H1 (cell line): ENCODE results near the gene UBE4B. TPM values are rescaled to one million over a fixed set of nuclear protein-coding genes. Genes with fewer than 3 reads are reported as not detected.

Experiments
- CTCF ChIA-PET: fragments of 300-600 bp; sonication (Branson Sonifier 250); formaldehyde crosslinking; loops from one replicate; lab custom pipeline; 2021; ENCODE audit not compliant: partially characterized antibody; lab: Charles Lee
- POLR2A ChIA-PET: fragments of 300-600 bp; sonication (Branson Sonifier 250); formaldehyde crosslinking; loops from one replicate; lab custom pipeline; 2021; ENCODE audit warnings: inconsistent platforms; ENCODE audit not compliant: partially characterized antibody; lab: Charles Lee
- DNase-seq, 2 experiments: peaks; one replicate each; pipeline versions ENCODE4 v3.0.0 to v3.0.0-alpha.2; 2010 to 2022; ENCODE audit warnings: low spot score in 2 of 2, low read depth in 1 of 2, mixed read lengths in 1 of 2
- FAIRE-seq: peaks from 2 replicates; lab custom pipeline; 2011; peaks lifted over from hg19 to GRCh38; lab: Jason Lieb, UNC
- H2AFZ ChIP-seq: 2 replicates; pipeline ENCODE4 v1.8.1; 2012; ENCODE audit warnings: low read length, inconsistent platforms
- H2AK5ac ChIP-seq: 2 replicates; pipeline ENCODE4 v1.6.1; 2013; ENCODE audit warnings: low read depth, low read length
- H2BK120ac ChIP-seq: replicated peaks from 2 replicates; pipeline ENCODE3; 2013; ENCODE audit warnings: low read depth, low read length, inconsistent platforms
- H2BK12ac ChIP-seq: 2 replicates; pipeline ENCODE4 v1.6.1; 2013; ENCODE audit warnings: low read depth, low read length
- H2BK15ac ChIP-seq: 2 replicates; pipeline ENCODE4 v1.6.1; 2013; ENCODE audit warnings: low read length
- H2BK20ac ChIP-seq: 2 replicates; pipeline ENCODE4 v1.6.1; 2013; ENCODE audit warnings: low read length
- H2BK5ac ChIP-seq: 2 replicates; pipeline ENCODE4 v1.6.1; 2013; ENCODE audit warnings: low read depth, low read length
- H3K14ac ChIP-seq: 2 replicates; pipeline ENCODE4 v1.6.1; 2013; ENCODE audit warnings: inconsistent platforms; ENCODE audit not compliant: insufficient read length
- H3K18ac ChIP-seq: 2 replicates; pipeline ENCODE4 v1.6.1; 2013; ENCODE audit warnings: low read length; ENCODE audit errors: extremely low read depth
- H3K23ac ChIP-seq: 2 replicates; pipeline ENCODE4 v1.6.1; 2013; ENCODE audit warnings: inconsistent platforms; ENCODE audit not compliant: insufficient read length
- H3K23me2 ChIP-seq: 2 replicates; pipeline ENCODE4 v1.6.1; 2013; ENCODE audit warnings: low read depth, low read length
- H3K27ac ChIP-seq: 2 replicates; pipeline ENCODE4 v1.6.1; 2011; ENCODE audit warnings: low read depth, low read length, inconsistent platforms
- H3K27me3 ChIP-seq, 4 experiments: replicated peaks in 1 of 4; 1 replicate in 1 of 4; 2 replicates in 3 of 4; pipeline versions ENCODE4 v1.6.1 to v1.8.1; 2011 to 2013; ENCODE audit warnings: low read length in 3 of 4, mild to moderate bottlenecking in 3 of 4, inconsistent platforms in 2 of 4, mixed read lengths in 2 of 4, moderate library complexity in 1 of 4; ENCODE audit not compliant: control insufficient read depth in 3 of 4, insufficient read depth in 3 of 4; ENCODE audit errors: extremely low read depth in 1 of 4
- H3K36me3 ChIP-seq, 4 experiments: 2 replicates each; pipeline versions ENCODE4 v1.6.1 to v1.8.1; 2011 to 2013; ENCODE audit warnings: mild to moderate bottlenecking in 4 of 4, low read length in 3 of 4, moderate library complexity in 2 of 4, control low read depth in 1 of 4, inconsistent platforms in 1 of 4; ENCODE audit not compliant: insufficient read depth in 4 of 4, control insufficient read depth in 2 of 4
- H3K4ac ChIP-seq: replicated peaks from 2 replicates; pipeline ENCODE3; 2013; ENCODE audit warnings: low read length, low read depth, mixed read lengths, inconsistent platforms; ENCODE audit not compliant: insufficient read length
- H3K4me1 ChIP-seq, 4 experiments: replicated peaks in 1 of 4; 1 replicate in 1 of 4; 2 replicates in 3 of 4; pipeline versions ENCODE4 v1.6.1 to v1.8.1; 2011 to 2013; ENCODE audit warnings: low read length in 3 of 4, inconsistent platforms in 2 of 4, mixed read lengths in 1 of 4; ENCODE audit not compliant: insufficient read depth in 4 of 4, control insufficient read depth in 3 of 4
- H3K4me2 ChIP-seq, 2 experiments: 2 replicates each; pipeline versions ENCODE4 v1.6.1 to v1.8.1; 2011 to 2013; ENCODE audit warnings: low read depth in 2 of 2, low read length in 2 of 2, control low read depth in 1 of 2, inconsistent platforms in 1 of 2, mild to moderate bottlenecking in 1 of 2; ENCODE audit not compliant: insufficient read depth in 1 of 2
- H3K4me3 ChIP-seq, 4 experiments: fragments of 200-600, 300-600 bp in 1 of 4; sonication (generic), shearing (Covaris generic), sonication (Bioruptor Twin) in 1 of 4; 2 replicates each; pipeline versions ENCODE4 v1.5.1 to v1.8.1; 2011 to 2016; ENCODE audit warnings: low read length in 4 of 4, low read depth in 3 of 4, control low read depth in 2 of 4, inconsistent platforms in 2 of 4, mild to moderate bottlenecking in 2 of 4, mixed read lengths in 1 of 4, moderate library complexity in 1 of 4; ENCODE audit not compliant: insufficient read depth in 2 of 4; ENCODE audit errors: extremely low read depth in 1 of 4
- H3K56ac ChIP-seq: replicated peaks from 2 replicates; pipeline ENCODE3; 2013; ENCODE audit warnings: low read depth, mild to moderate bottlenecking, mixed read lengths, low read length, inconsistent platforms; ENCODE audit not compliant: insufficient read length
- H3K79me1 ChIP-seq: 2 replicates; pipeline ENCODE4 v1.6.1; 2013; ENCODE audit warnings: low read depth, low read length, control low read depth
- H3K79me2 ChIP-seq, 2 experiments: 2 replicates each; pipeline versions ENCODE4 v1.6.1 to v1.8.1; 2012 to 2013; ENCODE audit warnings: low read length in 2 of 2, mild to moderate bottlenecking in 2 of 2, inconsistent platforms in 1 of 2; ENCODE audit not compliant: insufficient read depth in 2 of 2, control insufficient read depth in 1 of 2
- H3K9ac ChIP-seq, 4 experiments: replicated peaks in 1 of 4; 1 replicate in 1 of 4; 2 replicates in 3 of 4; pipeline versions ENCODE4 v1.6.1 to v1.8.1; 2011 to 2013; ENCODE audit warnings: low read depth in 3 of 4, low read length in 3 of 4, control low read depth in 2 of 4, mild to moderate bottlenecking in 2 of 4, moderate library complexity in 2 of 4, inconsistent platforms in 1 of 4; ENCODE audit errors: extremely low read depth in 1 of 4
- H3K9me3 ChIP-seq, 2 experiments: 2 replicates each; pipeline versions ENCODE4 v1.6.1 to v1.8.1; 2012 to 2013; ENCODE audit warnings: mild to moderate bottlenecking in 2 of 2, moderate library complexity in 2 of 2, control low read depth in 1 of 2, inconsistent platforms in 1 of 2, low read depth in 1 of 2, low read length in 1 of 2, mixed read lengths in 1 of 2; ENCODE audit not compliant: insufficient read depth in 2 of 2
- H4K20me1 ChIP-seq, 2 experiments: replicated peaks in 1 of 2; 2 replicates each; pipeline versions ENCODE3 to v1.8.1; 2011 to 2013; ENCODE audit warnings: inconsistent platforms in 2 of 2, low read length in 2 of 2, mild to moderate bottlenecking in 1 of 2; ENCODE audit not compliant: insufficient read depth in 2 of 2, control insufficient read depth in 1 of 2
- H4K5ac ChIP-seq: 2 replicates; pipeline ENCODE4 v1.6.1; 2013; ENCODE audit warnings: low read length, low read depth, mixed read lengths, inconsistent platforms; ENCODE audit not compliant: insufficient read length
- H4K8ac ChIP-seq: 2 replicates; pipeline ENCODE4 v1.8.0; 2013; ENCODE audit warnings: mild to moderate bottlenecking, moderate library complexity, low read length, inconsistent platforms; ENCODE audit not compliant: insufficient read depth; ENCODE audit errors: extremely low read depth
- H4K91ac ChIP-seq: replicated peaks from 2 replicates; pipeline ENCODE3; 2013; ENCODE audit warnings: low read length, mixed read lengths, inconsistent platforms; ENCODE audit not compliant: insufficient read length
- BACH1 ChIP-seq: IDR thresholded peaks from 2 replicates; pipeline ENCODE4 v1.6.1; 2012; ENCODE audit warnings: low read length, improper control_type of control experiment
- EGR1 ChIP-seq: IDR thresholded peaks from 2 replicates; pipeline ENCODE4 v1.6.1; 2011; ENCODE audit warnings: low read depth, low read length, borderline replicate concordance
- KDM5A ChIP-seq: fragments of 200-600 bp; IDR thresholded peaks from 2 replicates; pipeline ENCODE4 v1.7.1; 2012; ENCODE audit warnings: mild to moderate bottlenecking, low read length, inconsistent platforms, mixed read lengths
- RFX5 ChIP-seq: IDR thresholded peaks from 2 replicates; pipeline ENCODE4 v1.6.1; 2011; ENCODE audit warnings: low read depth, low read length, improper control_type of control experiment, borderline replicate concordance
- RXRA ChIP-seq: IDR thresholded peaks from 2 replicates; pipeline ENCODE4 v1.6.1; 2011; ENCODE audit warnings: low read depth, mild to moderate bottlenecking, low read length, moderate library complexity; ENCODE audit not compliant: insufficient read depth
- SIN3A ChIP-seq, 2 experiments: IDR thresholded peaks in 1 of 2; conservative IDR thresholded peaks in 1 of 2; 2 replicates each; pipeline ENCODE4 v1.6.1; 2011 to 2012; ENCODE audit warnings: low read length in 2 of 2, improper control_type of control experiment in 1 of 2, low read depth in 1 of 2, mild to moderate bottlenecking in 1 of 2
- TCF12 ChIP-seq: IDR thresholded peaks from 2 replicates; pipeline ENCODE4 v1.6.1; 2011; ENCODE audit warnings: low read depth, mild to moderate bottlenecking, low read length
- YY1 ChIP-seq: IDR thresholded peaks from 2 replicates; pipeline ENCODE4 v1.6.1; 2011; ENCODE audit warnings: low read depth, mild to moderate bottlenecking, low read length
- ZNF274 ChIP-seq: IDR thresholded peaks from 2 replicates; pipeline ENCODE4 v1.7.0; 2012; ENCODE audit warnings: low read length, borderline replicate concordance; ENCODE audit errors: extremely low read depth
- WGBS, 2 experiments: shearing (Covaris generic) in 1 of 2; methylation state at CpG; one replicate each; pipeline versions ENCODE4 v1.1.6 to v1.1.7; 2013 to 2015; ENCODE audit warnings: low lambda C conversion rate in 2 of 2, mixed read lengths in 2 of 2, inconsistent platforms in 1 of 2, low coverage in 1 of 2, missing lambda C conversion rate in 1 of 2; ENCODE audit not compliant: insufficient replicate concordance in 2 of 2, insufficient coverage in 1 of 2, insufficient read length in 1 of 2; ENCODE audit errors: extremely low coverage in 1 of 2, missing lambda C conversion rate in 1 of 2; 5-methylcytosine and 5-hydroxymethylcytosine counted together
- polyA plus RNA-seq, 7 experiments: library from polyadenylated mRNA; depleted of rRNA in 3 of 7; stranded (reverse) in 5 of 7; unstranded in 2 of 7; fragments of >200 nt in 5 of 7; fragments of 200-250 nt in 2 of 7; gene quantifications; 1 replicate in 5 of 7; 2 replicates in 1 of 7; 4 replicates in 1 of 7; pipeline versions ENCODE4 v1.2.1 to v1.2.3, GENCODE V29; 2011 to 2013; ENCODE audit warnings: missing spikeins in 2 of 7, mixed read lengths in 2 of 7
- total RNA-seq: library from RNA; stranded (reverse); fragmentation: NEBNext Ultra II Directional; extraction: Animal tissue kit (Norgen Biotek cat#: 25700); gene quantifications from 2 replicates; pipeline ENCODE4 v1.2.1, GENCODE V29; 2021
- TF ChIP-seq, protein P1 (sequence below): IDR thresholded peaks from 2 replicates; pipeline ENCODE4 v1.6.1; 2012; ENCODE audit warnings: inconsistent platforms
- TF ChIP-seq, protein P2 (sequence below), 3 experiments: IDR thresholded peaks; 1 replicate in 2 of 3; 2 replicates in 1 of 3; pipeline versions ENCODE4 v1.5.1 to v1.6.1; 2011; ENCODE audit warnings: low read length in 3 of 3, mild to moderate bottlenecking in 3 of 3, inconsistent platforms in 2 of 3, low read depth in 1 of 3, moderate library complexity in 1 of 3; ENCODE audit not compliant: insufficient read depth in 1 of 3; ENCODE audit errors: control extremely low read depth in 1 of 3

UBE4B gene
- total and polyA plus RNA-seq, 2 of the 8 experiments (the other 6 are each of a cell fraction or from before 2014, with no cell fraction given): 24.5 to 90.1 TPM

DNA sequence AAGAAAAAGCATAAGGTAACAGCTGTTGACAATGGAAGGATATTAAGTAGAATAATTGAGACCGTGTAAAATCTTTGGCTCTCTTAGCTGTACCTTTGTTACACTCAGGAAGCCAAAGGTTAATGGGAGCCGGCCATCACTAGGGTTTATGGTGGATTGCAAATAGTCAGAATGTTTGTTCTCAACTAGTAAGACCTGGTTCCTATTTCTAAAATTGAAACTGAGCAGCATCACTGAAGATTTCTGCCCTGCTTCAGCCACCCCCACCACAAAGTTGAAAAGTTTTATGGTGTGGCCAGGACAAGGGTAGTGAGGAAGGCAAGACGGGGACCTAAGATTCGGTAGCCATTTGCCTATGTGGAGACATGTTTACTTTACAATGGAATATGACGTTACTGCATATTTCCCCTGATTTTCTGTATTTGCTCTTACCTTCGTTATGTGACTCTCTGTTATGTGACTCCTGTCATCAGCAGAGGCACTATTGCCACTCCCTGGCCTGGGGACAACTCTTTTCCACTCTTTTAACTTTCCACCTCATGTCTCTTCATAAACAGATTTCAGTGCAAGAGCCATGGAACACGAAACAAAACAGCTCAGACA is 136.3 kb downstream of the UBE4B start:
- H3K18ac ChIP-seq: no peak overlapping the region
- WGBS, 2 experiments: 90% methylated on average over 7 of the region's 7 CpGs; no CpG with 5 or more reads in 1 of the 2 experiments
- no peak overlapping the region for H2AK5ac ChIP-seq
- CTCF ChIA-PET: interaction anchor here (0.6 to 0.7 kb wide), 2 partner anchors 32 to 696 kb away, joined by 3 to 4 read pairs; no protein-coding TSS in a partner anchor
- H3K27ac ChIP-seq: no peak overlapping the region
- no peak overlapping the region for H2BK20ac ChIP-seq
- H3K27me3 ChIP-seq: no peaks in the 10 kb centered on the region
- H4K20me1 ChIP-seq: no peaks in the 10 kb centered on the region
- no peak overlapping the region for H4K5ac ChIP-seq
- no peak overlapping the region for H3K14ac ChIP-seq
- no peak overlapping the region for H2BK120ac ChIP-seq
- no peaks in the 10 kb centered on the region for H3K4me1 ChIP-seq
- no peaks in the 10 kb centered on the region for H3K79me2 ChIP-seq
- no peak overlapping the region for H4K91ac ChIP-seq
- no peak overlapping the region for H4K8ac ChIP-seq
- H2BK12ac ChIP-seq: no peak overlapping the region
- H2BK5ac ChIP-seq: no peak overlapping the region
- no peaks in the 10 kb centered on the region for H3K9me3 ChIP-seq
- DNase-seq (no peak), FAIRE-seq (no peak)
- H3K4me3 ChIP-seq: no peak overlapping the region
- H3K4me2 ChIP-seq: no peak overlapping the region
- no peak overlapping the region for H3K56ac ChIP-seq
- H3K36me3 ChIP-seq: peaks cover 14 to 42% (median 34%) of the 10 kb centered on the region in 4 experiments
- H3K79me1 ChIP-seq: no peaks in the 10 kb centered on the region
- H3K4ac ChIP-seq: no peak overlapping the region
- no peak overlapping the region for H2AFZ ChIP-seq
- H3K23me2 ChIP-seq: no peaks in the 10 kb centered on the region
- H3K23ac ChIP-seq: no peak overlapping the region
- POLR2A ChIA-PET: interaction anchor here (0.6 kb wide), 1 partner anchor 244 kb away, joined by 3 read pairs; no protein-coding TSS in a partner anchor
- H3K9ac ChIP-seq: no peak overlapping the region
- H2BK15ac ChIP-seq: no peak overlapping the region
- no peak for TF ChIP-seq RXRA
- no peak for TF ChIP-seq ZNF274
- TF ChIP-seq YY1: no peak
- no peak for TF ChIP-seq KDM5A
- TF ChIP-seq, protein P1, sequence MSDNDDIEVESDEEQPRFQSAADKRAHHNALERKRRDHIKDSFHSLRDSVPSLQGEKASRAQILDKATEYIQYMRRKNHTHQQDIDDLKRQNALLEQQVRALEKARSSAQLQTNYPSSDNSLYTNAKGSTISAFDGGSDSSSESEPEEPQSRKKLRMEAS: no peak
- TF ChIP-seq, protein P2, sequence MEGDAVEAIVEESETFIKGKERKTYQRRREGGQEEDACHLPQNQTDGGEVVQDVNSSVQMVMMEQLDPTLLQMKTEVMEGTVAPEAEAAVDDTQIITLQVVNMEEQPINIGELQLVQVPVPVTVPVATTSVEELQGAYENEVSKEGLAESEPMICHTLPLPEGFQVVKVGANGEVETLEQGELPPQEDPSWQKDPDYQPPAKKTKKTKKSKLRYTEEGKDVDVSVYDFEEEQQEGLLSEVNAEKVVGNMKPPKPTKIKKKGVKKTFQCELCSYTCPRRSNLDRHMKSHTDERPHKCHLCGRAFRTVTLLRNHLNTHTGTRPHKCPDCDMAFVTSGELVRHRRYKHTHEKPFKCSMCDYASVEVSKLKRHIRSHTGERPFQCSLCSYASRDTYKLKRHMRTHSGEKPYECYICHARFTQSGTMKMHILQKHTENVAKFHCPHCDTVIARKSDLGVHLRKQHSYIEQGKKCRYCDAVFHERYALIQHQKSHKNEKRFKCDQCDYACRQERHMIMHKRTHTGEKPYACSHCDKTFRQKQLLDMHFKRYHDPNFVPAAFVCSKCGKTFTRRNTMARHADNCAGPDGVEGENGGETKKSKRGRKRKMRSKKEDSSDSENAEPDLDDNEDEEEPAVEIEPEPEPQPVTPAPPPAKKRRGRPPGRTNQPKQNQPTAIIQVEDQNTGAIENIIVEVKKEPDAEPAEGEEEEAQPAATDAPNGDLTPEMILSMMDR (IDR thresholded peaks at IDR 0.05; ENCODE audit: control extremely low read depth in 1 of 3, insufficient read depth in 1 of 3, low read depth in 1 of 3, low read length in 3 of 3): no peak
- no peak for TF ChIP-seq EGR1
- TF ChIP-seq SIN3A (conservative IDR thresholded peaks at IDR 0.05 in 1 of 2, IDR thresholded peaks at IDR 0.05 in 1 of 2; ENCODE audit: low read depth in 1 of 2, low read length in 2 of 2): no peak
- TF ChIP-seq RFX5: no peak
- no peak for TF ChIP-seq BACH1
- TF ChIP-seq TCF12: no peak
